K562 (cell line): ENCODE measurements around the gene UQCC5. TPM values are rescaled to one million over a fixed set of nuclear protein-coding genes. Genes with fewer than 3 reads are reported as not detected.

Source experiments
- ATAC-seq: fragments of 200-7000 bp; cut with Tn5 transposase; 3 replicates; pipeline ENCODE4 v1.9.1; 2020; ENCODE audit warnings: moderate library complexity
- BruUV-seq: library from RNA; stranded (reverse); fragments of 400-500 nt; replicated peaks from 2 replicates; lab custom pipeline; 2021; lab: Mats Ljungman, UMichigan
- CTCF ChIA-PET: fragments of 300-600 bp; formaldehyde crosslinking; extraction: SDS; loops from one replicate; lab custom pipeline; 2021; ENCODE audit warnings: low intra/inter-chr PET ratio; lab: Yijun Ruan, JAX
- POLR2A ChIA-PET: fragments of 300-600, 350-650 bp; sonication (Branson Sonifier 250); formaldehyde crosslinking; extraction: SDS; loops from one replicate; lab custom pipeline; 2021; ENCODE audit warnings: antibody characterized with exemption, inconsistent platforms; lab: Yijun Ruan, JAX
- DNase-seq, 4 experiments: peaks; one replicate each; pipeline versions ENCODE4 v3.0.0 to v3.0.0-alpha.2; 2011 to 2018; ENCODE audit warnings: low spot score in 3 of 4, mixed read lengths in 3 of 4; ENCODE audit errors: extremely low read depth in 1 of 4
- FAIRE-seq: peaks from 2 replicates; lab custom pipeline; 2011; peaks lifted over from hg19 to GRCh38; lab: Jason Lieb, UNC
- H2AFZ ChIP-seq: 2 replicates; pipeline ENCODE4 v1.6.0; 2011; ENCODE audit warnings: low read depth, low read length, control low read depth, inconsistent platforms
- H3K27ac ChIP-seq: fragments of 200-600 bp; 3 replicates; pipeline ENCODE4 v1.8.0; 2011; ENCODE audit warnings: low read depth, mild to moderate bottlenecking, control low read depth, inconsistent platforms, low read length, moderate library complexity, mixed read lengths; ENCODE audit errors: extremely low read depth
- H3K27me3 ChIP-seq, 2 experiments: fragments of 300-600 bp in 1 of 2; 2 replicates in 1 of 2; 3 replicates in 1 of 2; pipeline versions ENCODE4 v1.6.0 to v1.8.0; 2011; ENCODE audit warnings: inconsistent platforms in 2 of 2, low read length in 2 of 2, mild to moderate bottlenecking in 1 of 2, mixed read lengths in 1 of 2, moderate library complexity in 1 of 2; ENCODE audit not compliant: control insufficient read depth in 2 of 2, insufficient read depth in 2 of 2
- H3K36me3 ChIP-seq: fragments of 300-600 bp; 3 replicates; pipeline ENCODE4 v1.8.0; 2011; ENCODE audit warnings: mild to moderate bottlenecking, low read length, inconsistent platforms; ENCODE audit not compliant: control insufficient read depth, insufficient read depth
- H3K4me1 ChIP-seq, 2 experiments: fragments of 200-600 bp in 1 of 2; replicated peaks in 1 of 2; 2 replicates in 1 of 2; 3 replicates in 1 of 2; pipeline versions ENCODE4 v1.5.1 to v1.8.0; 2011; ENCODE audit warnings: inconsistent platforms in 2 of 2, low read length in 2 of 2, mild to moderate bottlenecking in 1 of 2, mixed read lengths in 1 of 2, moderate library complexity in 1 of 2; ENCODE audit not compliant: control insufficient read depth in 2 of 2, insufficient read depth in 2 of 2
- H3K4me2 ChIP-seq: 2 replicates; pipeline ENCODE4 v1.6.1; 2011; ENCODE audit warnings: low read length, control low read depth, inconsistent platforms, mixed read lengths; ENCODE audit not compliant: insufficient read depth
- H3K4me3 ChIP-seq: fragments of 200-600 bp; sonication (generic), shearing (Covaris generic); 2 replicates; pipeline ENCODE4 v1.5.1; 2016; ENCODE audit warnings: control low read depth, inconsistent platforms
- H3K79me2 ChIP-seq: fragments of 200-600 bp; 3 replicates; pipeline ENCODE4 v1.8.0; 2011; ENCODE audit warnings: low read length, inconsistent platforms; ENCODE audit not compliant: control insufficient read depth, insufficient read depth
- H3K9ac ChIP-seq, 2 experiments: 2 replicates each; pipeline versions ENCODE4 v1.6.0 to v1.6.1; 2011; ENCODE audit warnings: low read depth in 2 of 2, low read length in 2 of 2, control low read depth in 1 of 2, inconsistent platforms in 1 of 2, mild to moderate bottlenecking in 1 of 2, mixed read lengths in 1 of 2; ENCODE audit not compliant: insufficient read depth in 1 of 2
- H3K9me1 ChIP-seq: one replicate; pipeline ENCODE4 v1.6.0; 2011; ENCODE audit warnings: inconsistent platforms, mild to moderate bottlenecking, low read length, moderate library complexity; ENCODE audit not compliant: control insufficient read depth, insufficient read depth
- H3K9me3 ChIP-seq: replicated peaks from 2 replicates; pipeline ENCODE4 v1.5.1; 2011; ENCODE audit warnings: low read depth, low read length, inconsistent platforms; ENCODE audit not compliant: control insufficient read depth, insufficient read depth
- H4K20me1 ChIP-seq: replicated peaks from 2 replicates; pipeline ENCODE4 v1.6.1; 2011; ENCODE audit warnings: low read length, inconsistent platforms, mixed read lengths; ENCODE audit not compliant: control insufficient read depth, insufficient read depth
- EP400 ChIP-seq: fragments of 450-650 bp; IDR thresholded peaks from 2 replicates; pipeline ENCODE4 v1.6.1; 2017; ENCODE audit warnings: antibody characterized with exemption, mild to moderate bottlenecking, moderate library complexity
- FIP1L1 ChIP-seq: fragments of 200-400 bp; formaldehyde crosslinking; IDR thresholded peaks from 2 replicates; pipeline ENCODE4 v1.6.1; 2018; ENCODE audit warnings: mild to moderate bottlenecking, low read depth, low read length; ENCODE audit not compliant: poor library complexity, severe bottlenecking
- HSF4 ChIP-seq: fragments of 250-450 bp; sonication (Bioruptor Pico); IDR thresholded peaks from 2 replicates; pipeline ENCODE4 v2.1.2; 2022; ENCODE audit warnings: mild to moderate bottlenecking, moderate library complexity, borderline replicate concordance
- MBD1 ChIP-seq: fragments of 250-450 bp; sonication (Bioruptor Pico); IDR thresholded peaks from 2 replicates; pipeline ENCODE4 v1.8.0; 2022; ENCODE audit warnings: inconsistent platforms
- ZNF121 ChIP-seq: sonication (generic); formaldehyde crosslinking; conservative IDR thresholded peaks from 2 replicates; pipeline ENCODE4 v1.8.0; 2022; ENCODE audit warnings: missing genetic modification reagents
- ZNF263 ChIP-seq: sonication (generic); formaldehyde crosslinking; IDR thresholded peaks from 2 replicates; pipeline ENCODE4 v1.8.0; 2022; ENCODE audit warnings: mild to moderate bottlenecking, missing genetic modification reagents, borderline replicate concordance
- ZNF695 ChIP-seq: fragments of 450-650 bp; formaldehyde crosslinking; IDR thresholded peaks from 2 replicates; pipeline ENCODE4 v1.4.0; 2020; ENCODE audit warnings: mild to moderate bottlenecking, moderate library complexity
- WGBS: fragments of 100-300 bp; shearing (Covaris generic); methylation state at CpG from one replicate; pipeline ENCODE4 v1.1.6; 2016; ENCODE audit warnings: low coverage, mixed read lengths; ENCODE audit not compliant: insufficient coverage; ENCODE audit errors: missing lambda C conversion rate; 5-methylcytosine and 5-hydroxymethylcytosine counted together
- in situ Hi-C: fragments of 300-500 bp; cut with MboI; formaldehyde crosslinking; loops from 4 replicates; pipeline ENCODE4 v1.15.0; 2018; ENCODE audit warnings: inconsistent platforms, mixed read lengths
- intact Hi-C: fragments of 100-400 bp; cut with micrococcal nuclease; formaldehyde crosslinking; loops from 2 replicates; pipeline ENCODE4 v1.14.2; 2022
- polyA plus RNA-seq, 8 experiments: library from polyadenylated mRNA; depleted of rRNA in 4 of 8; stranded (reverse) in 5 of 8; unstranded in 3 of 8; fragments of >200 nt; fragmentation: Nextera tagmentation in 2 of 8; fragmentation: Illumina TruSeq in 1 of 8; extraction: Ambion mirVana in 2 of 8; extraction: Trizol in 1 of 8; gene quantifications; 2 replicates each; pipeline versions ENCODE4 v1.2.1 to v1.2.3, GENCODE V29; 2011 to 2014; ENCODE audit warnings: inconsistent platforms in 1 of 8, missing spikeins in 1 of 8
- total RNA-seq, 7 experiments: library from RNA; depleted of rRNA in 6 of 7; stranded (reverse); fragments of >200 nt in 6 of 7; fragmentation: Illumina TruSeq in 2 of 7; extraction: Trizol in 2 of 7; gene quantifications; 2 replicates each; pipeline versions ENCODE4 v1.2.1 to v1.2.3, GENCODE V29; 2011 to 2021; ENCODE audit warnings: low replicate concordance in 1 of 7

UQCC5 gene
- total and polyA plus RNA-seq, 9 of the 15 experiments (the other 6 are each of a cell fraction or from before 2014, with no cell fraction given) = 10.2 to 55.4 (median 33.8) TPM

GRCh38 chr3:52535411-52536111, 844 bp upstream of the UQCC5 start:
- Histone ChIP-seq H3K4me1 (peaks cover 39 to 55% of the 10 kb centered on the region in 2 experiments), H3K9me1 (peaks cover 12% of the 10 kb centered on the region), H2AFZ (peak overlapping the region; percentile 16; the same call in 1 of the 2 replicates), H3K9ac (peak overlapping the region in 1 of 2 experiments; percentile 70; a peak in 1 of 4 replicates), H3K27me3 (no peaks in the 10 kb centered on the region), H3K36me3 (peaks cover 39% of the 10 kb centered on the region; the same call in 2 of the 3 replicates), H3K4me2 (peak overlapping the region; percentile 85), H3K9me3 (no peaks in the 10 kb centered on the region), H3K4me3 (peak overlapping the region; percentile 57; the same call in 1 of the 2 replicates), H4K20me1 (peaks cover 27% of the 10 kb centered on the region), H3K79me2 (peaks cover 87% of the 10 kb centered on the region), H3K27ac (peak overlapping the region; percentile 75)
- no TSS peak for BruUV-seq
- in situ Hi-C loops (no loop called here), intact Hi-C loops (loop anchor here (2.0 kb wide), 2 partner anchors 53 to 147 kb away; no protein-coding TSS in a partner anchor)
- ATAC-seq (no peak), FAIRE-seq (peak; percentile 73), DNase-seq (no peak)
- TF ChIP-seq HSF4 (no peak), ZNF121 (peak; percentile 39; the same call in 1 of the 2 replicates), ZNF695 (no peak), MBD1 (CRISPR knock-in tag) (0 out of 2 replicates have a peak, but pooled peaks have one; percentile 34), EP400 (0 out of 2 replicates have a peak, but pooled peaks have one; percentile 9), ZNF263 (CRISPR knock-in tag) (peak; percentile 14; the same call in 1 of the 2 replicates), FIP1L1 (no peak)
- 54% methylated on average over 19 of the region's 19 CpGs for WGBS
- CTCF ChIA-PET = no interaction called here
- POLR2A ChIA-PET = interaction anchor here (0.8 to 1.4 kb wide), 4 partner anchors 9 to 151 kb away, joined by 3 to 6 read pairs (median 4); partner anchors contain the start of genes GNL3 and PBRM1
